Mesothelial cell of epicardium (in vitro differentiated cells): ENCODE data around the gene TMEM62. TPM values are rescaled to one million over a fixed set of nuclear protein-coding genes. Genes with fewer than 3 reads are reported as not detected.

Source experiments
- DNase-seq, 2 experiments: peaks; one replicate each; pipeline ENCODE4 v3.0.0; 2021; ENCODE audit warnings: low spot score in 2 of 2; ENCODE audit not compliant: unreplicated experiment in 2 of 2
- H3K27ac Mint-ChIP-seq: 2 replicates; pipeline ENCODE4 v1.8.0; 2021; ENCODE audit warnings: mixed read lengths
- H3K27me3 Mint-ChIP-seq: 2 replicates; pipeline ENCODE4 v1.8.0; 2021; ENCODE audit warnings: low read depth, mixed read lengths
- H3K36me3 Mint-ChIP-seq: 2 replicates; pipeline ENCODE4 v1.8.0; 2021; ENCODE audit warnings: mixed read lengths
- H3K4me1 Mint-ChIP-seq: 2 replicates; pipeline ENCODE4 v1.8.0; 2021; ENCODE audit warnings: mixed read lengths
- H3K4me3 Mint-ChIP-seq: 2 replicates; pipeline ENCODE4 v1.8.0; 2021; ENCODE audit warnings: mild to moderate bottlenecking, moderate library complexity, mixed read lengths
- H3K9me3 Mint-ChIP-seq: 2 replicates; pipeline ENCODE4 v1.8.0; 2021; ENCODE audit warnings: mixed read lengths
- CTCF ChIP-seq: fragments of 200-600 bp; sonication (generic); IDR thresholded peaks from one replicate; pipeline ENCODE4 v1.5.0; 2021; ENCODE audit warnings: antibody characterized with exemption; ENCODE audit not compliant: unreplicated experiment
- total RNA-seq: library from RNA; stranded (reverse); gene quantifications from 3 replicates; pipeline ENCODE4 v1.2.1, GENCODE V29; 2021

TMEM62 gene
- total RNA-seq, 1 donor from 2014 or later = 13.4 TPM

DNA sequence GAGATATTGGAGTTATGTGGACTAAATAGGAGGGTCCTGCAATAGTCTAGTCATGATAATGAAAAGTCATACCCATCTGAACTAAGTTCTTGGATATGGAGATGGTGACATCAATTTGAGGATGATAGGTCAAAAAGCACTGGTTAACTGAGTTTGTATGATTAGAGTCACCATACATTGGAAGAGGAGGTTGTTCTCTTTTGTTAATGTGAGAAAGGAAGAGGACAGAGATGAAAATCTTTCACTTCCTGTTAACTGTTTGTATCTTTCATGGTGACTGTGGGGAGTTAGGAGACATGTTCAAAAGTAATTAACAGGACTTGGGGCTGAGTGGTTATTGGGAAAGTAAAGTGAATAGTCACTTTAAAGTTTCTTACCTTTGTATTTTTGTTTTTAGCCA, 11.1 kb downstream of the TMEM62 start:
- Mint-ChIP-seq H3K27me3 (no peaks in the 10 kb centered on the region), H3K9me3 (peaks cover 15% of the 10 kb centered on the region), H3K4me1 (no peaks in the 10 kb centered on the region), H3K27ac (no peak overlapping the region), H3K4me3 (no peak overlapping the region), H3K36me3 (peaks cover 27% of the 10 kb centered on the region)
- no peak for DNase-seq
- no peak for TF ChIP-seq CTCF

- Mint-ChIP-seq H3K4me3 (no peak overlapping the region), H3K27me3 (no peaks in the 10 kb centered on the region), H3K36me3 (peaks cover 12% of the 10 kb centered on the region), H3K4me1 (no peaks in the 10 kb centered on the region), H3K27ac (no peak overlapping the region), H3K9me3 (peaks cover 6% of the 10 kb centered on the region)
- no peak for TF ChIP-seq CTCF
- no peak for DNase-seq
Measured at GRCh38 chr15:43146184-43146583, 12.8 kb downstream of the TMEM62 start.

DNA sequence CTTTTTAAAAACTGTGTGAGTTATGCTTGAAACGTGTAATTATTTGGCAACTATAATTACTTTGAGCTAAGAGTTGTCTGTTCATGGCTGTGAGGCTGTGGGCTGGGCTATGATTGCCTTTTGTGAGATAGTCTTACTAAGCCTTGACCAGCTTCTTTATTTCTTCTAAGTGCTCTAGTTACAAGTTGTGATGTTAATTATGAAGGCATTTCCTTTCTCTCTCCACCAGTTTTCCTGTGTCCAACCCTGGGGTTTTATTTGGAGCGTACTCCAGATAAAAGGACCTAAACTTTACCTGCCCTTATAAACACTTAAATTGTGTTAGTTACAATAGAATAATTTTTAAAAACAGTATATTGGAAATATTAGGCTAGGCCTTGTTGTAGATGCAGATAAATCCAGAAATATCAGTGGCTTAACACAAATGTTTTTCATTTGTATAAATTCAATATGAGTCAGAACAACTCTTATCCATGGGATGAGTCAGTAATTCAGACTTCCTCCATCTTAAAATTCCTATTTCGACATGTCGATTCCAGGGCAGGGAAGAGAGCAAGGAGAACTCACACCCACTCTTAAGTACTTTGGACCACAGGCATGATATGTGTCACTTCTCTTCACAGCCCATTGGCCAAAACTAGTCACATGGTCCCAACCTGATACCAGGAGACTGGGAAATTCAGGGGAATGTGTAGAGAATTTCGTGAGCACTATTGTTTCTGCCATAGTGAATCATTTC, 17.0 kb downstream of the TMEM62 start:
- Mint-ChIP-seq H3K27ac (no peak overlapping the region), H3K36me3 (peaks cover 18% of the 10 kb centered on the region), H3K4me3 (no peak overlapping the region), H3K4me1 (no peaks in the 10 kb centered on the region), H3K9me3 (no peaks in the 10 kb centered on the region), H3K27me3 (no peaks in the 10 kb centered on the region)
- no peak for DNase-seq
- no peak for TF ChIP-seq CTCF

DNA sequence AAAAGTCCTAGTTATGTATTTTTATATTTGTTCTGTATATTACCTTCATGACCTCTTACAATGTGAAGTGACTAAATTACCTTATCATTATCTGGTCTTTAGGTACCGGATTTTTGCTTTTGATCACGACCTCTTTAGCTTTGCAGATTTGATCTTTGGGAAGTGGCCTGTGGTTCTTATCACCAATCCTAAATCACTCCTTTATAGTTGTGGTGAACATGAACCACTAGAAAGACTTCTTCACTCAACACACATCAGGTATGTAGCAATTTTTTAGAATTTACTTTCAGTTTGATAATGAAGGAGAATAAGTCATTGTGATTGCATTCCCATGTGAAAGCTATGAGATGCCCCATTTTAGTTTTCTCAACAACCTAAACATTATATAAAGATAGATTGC, 18.3 kb downstream of the TMEM62 start:
- Mint-ChIP-seq H3K4me3 (no peak overlapping the region), H3K27ac (no peak overlapping the region), H3K9me3 (no peaks in the 10 kb centered on the region), H3K4me1 (no peaks in the 10 kb centered on the region), H3K27me3 (no peaks in the 10 kb centered on the region), H3K36me3 (peaks cover 21% of the 10 kb centered on the region)
- TF ChIP-seq CTCF = no peak
- no peak for DNase-seq

DNA sequence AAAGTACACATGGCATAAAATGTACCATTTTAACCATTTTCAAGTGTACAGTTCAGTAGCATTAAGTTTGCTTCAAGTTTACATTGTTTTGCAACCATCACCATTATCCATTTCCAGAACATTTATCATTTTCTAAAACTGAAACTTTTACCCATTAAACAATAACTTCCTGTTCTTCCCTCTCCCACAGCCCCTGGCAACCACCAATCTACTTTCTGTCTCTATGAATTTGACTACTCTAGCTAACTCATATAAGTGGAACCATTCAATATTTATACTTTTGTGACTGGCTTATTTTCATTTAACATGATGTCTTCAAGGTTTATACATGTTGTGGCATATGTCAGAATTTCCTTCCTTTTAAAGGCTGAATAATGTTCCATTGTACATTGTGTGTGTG, 19.9 kb downstream of the TMEM62 start:
- no peak for DNase-seq
- Mint-ChIP-seq H3K36me3 (peaks cover 31% of the 10 kb centered on the region), H3K9me3 (peaks cover 7% of the 10 kb centered on the region), H3K27ac (no peak overlapping the region), H3K27me3 (no peaks in the 10 kb centered on the region), H3K4me3 (no peak overlapping the region), H3K4me1 (no peaks in the 10 kb centered on the region)
- no peak for TF ChIP-seq CTCF
